ENCODE measurements around the gene HMCN2. TPM values are rescaled to one million over a fixed set of nuclear protein-coding genes. Genes with fewer than 3 reads are reported as not detected.
A peak's percentile ranks its signal among the peaks of the same experiment; 100 is the strongest.

The HMCN2 gene
- total RNA-seq, 1 experiment from 2014 or later = 8.6 TPM

GRCh38 chr9:130451004-130451390, 185.4 kb downstream of the HMCN2 start:
- H3K18ac ChIP-seq (ENCODE audit: insufficient read length, low read depth, low read length) = no peak overlapping the region
- H2BK5ac ChIP-seq (ENCODE audit: insufficient read length, low read length) = no peak overlapping the region
- H3K27me3 Mint-ChIP-seq (ENCODE audit: low read depth) = peaks cover 5% of the 10 kb centered on the region
- TF ChIP-seq, protein P1, sequence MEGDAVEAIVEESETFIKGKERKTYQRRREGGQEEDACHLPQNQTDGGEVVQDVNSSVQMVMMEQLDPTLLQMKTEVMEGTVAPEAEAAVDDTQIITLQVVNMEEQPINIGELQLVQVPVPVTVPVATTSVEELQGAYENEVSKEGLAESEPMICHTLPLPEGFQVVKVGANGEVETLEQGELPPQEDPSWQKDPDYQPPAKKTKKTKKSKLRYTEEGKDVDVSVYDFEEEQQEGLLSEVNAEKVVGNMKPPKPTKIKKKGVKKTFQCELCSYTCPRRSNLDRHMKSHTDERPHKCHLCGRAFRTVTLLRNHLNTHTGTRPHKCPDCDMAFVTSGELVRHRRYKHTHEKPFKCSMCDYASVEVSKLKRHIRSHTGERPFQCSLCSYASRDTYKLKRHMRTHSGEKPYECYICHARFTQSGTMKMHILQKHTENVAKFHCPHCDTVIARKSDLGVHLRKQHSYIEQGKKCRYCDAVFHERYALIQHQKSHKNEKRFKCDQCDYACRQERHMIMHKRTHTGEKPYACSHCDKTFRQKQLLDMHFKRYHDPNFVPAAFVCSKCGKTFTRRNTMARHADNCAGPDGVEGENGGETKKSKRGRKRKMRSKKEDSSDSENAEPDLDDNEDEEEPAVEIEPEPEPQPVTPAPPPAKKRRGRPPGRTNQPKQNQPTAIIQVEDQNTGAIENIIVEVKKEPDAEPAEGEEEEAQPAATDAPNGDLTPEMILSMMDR (conservative IDR thresholded peaks at IDR 0.05) = no peak
- no peaks in the 10 kb centered on the region for H3K9me3 ChIP-seq (ENCODE audit: control insufficient read depth, low read depth, low read length)
- H2BK12ac ChIP-seq (ENCODE audit: insufficient read length, low read depth, low read length) = no peak overlapping the region
- H3T11ph ChIP-seq (ENCODE audit: low read length) = no peak overlapping the region
- no peak for DNase-seq
- peaks cover 4% of the 10 kb centered on the region for H3K23me2 ChIP-seq (ENCODE audit: insufficient read length, low read depth, low read length, poor library complexity, severe bottlenecking)
- no peak overlapping the region for H2BK15ac ChIP-seq (ENCODE audit: low read depth, low read length)
- H3K36me3 Mint-ChIP-seq (ENCODE audit: insufficient read depth in 1 of 3, low read depth in 3 of 3) = peaks cover 4 to 14% (median 10%) of the 10 kb centered on the region in 3 experiments
- no peak overlapping the region for H3K4me3 Mint-ChIP-seq
- H3K56ac ChIP-seq (ENCODE audit: insufficient read length, low read depth, low read length) = no peak overlapping the region
- H3K14ac ChIP-seq (ENCODE audit: insufficient read depth, low read length) = 0 out of 2 replicates have a peak overlapping the region, but pooled peaks have one; percentile 30
- WGBS (ENCODE audit: extremely low coverage, insufficient read length, low lambda C conversion rate) = no CpG with 5 or more reads among the region's 14 CpGs
- peaks cover 42 to 55% of the 10 kb centered on the region in 2 experiments for H3K4me1 Mint-ChIP-seq
- no peaks in the 10 kb centered on the region for H4K20me1 ChIP-seq (ENCODE audit: control insufficient read depth, insufficient read depth, insufficient read length)
- no peak overlapping the region for H3K4ac ChIP-seq (ENCODE audit: low read depth, low read length)
- H2BK120ac ChIP-seq (ENCODE audit: low read depth, low read length, poor library complexity, severe bottlenecking) = no peak overlapping the region
- H2BK20ac ChIP-seq (ENCODE audit: low read depth, low read length, poor library complexity, severe bottlenecking) = no peak overlapping the region
- H2AFZ ChIP-seq (ENCODE audit: low read length) = no peak overlapping the region
- no peak overlapping the region for H4K8ac ChIP-seq (replicated peaks; ENCODE audit: insufficient read length, low read depth, low read length)
- no peak overlapping the region for H3K9ac ChIP-seq (ENCODE audit: extremely low read depth, insufficient read length, low read length)
- H3K27me3 ChIP-seq (ENCODE audit: insufficient read depth, low read length) = no peaks in the 10 kb centered on the region; the same call in 1 of the 2 replicates
- no peak overlapping the region for H4K5ac ChIP-seq (ENCODE audit: insufficient read length, low read depth, low read length)
- peaks cover 12% of the 10 kb centered on the region; the same call in 1 of the 2 replicates for H3K4me1 ChIP-seq (ENCODE audit: insufficient read depth, low read length)
- no peak overlapping the region for H4K91ac ChIP-seq (ENCODE audit: insufficient read length, low read depth, low read length)
- H3K27ac ChIP-seq (ENCODE audit: insufficient read length, low read depth, low read length) = no peak overlapping the region
- H3K9me3 Mint-ChIP-seq = no peaks in the 10 kb centered on the region
- H3K79me2 ChIP-seq (ENCODE audit: insufficient read depth, low read length) = no peaks in the 10 kb centered on the region
- no peak overlapping the region for H3K23ac ChIP-seq (ENCODE audit: insufficient read length, low read depth, low read length)
- H3K79me1 ChIP-seq (ENCODE audit: insufficient read depth, low read depth, low read length, poor library complexity, severe bottlenecking) = no peaks in the 10 kb centered on the region
- no peak overlapping the region for H3K4me2 ChIP-seq (ENCODE audit: insufficient read depth, insufficient read length, low read length)
- no peak overlapping the region for H3K27ac Mint-ChIP-seq
- H2AK5ac ChIP-seq (ENCODE audit: insufficient read length, low read length) = no peak overlapping the region

Measured in H9 (cell line).